ENCODE data around the gene RGS1. TPM values are rescaled to one million over a fixed set of nuclear protein-coding genes. Genes with fewer than 3 reads are reported as not detected.

RGS1 gene
- total RNA-seq, 1 experiment from 2014 or later: not detected

DNA sequence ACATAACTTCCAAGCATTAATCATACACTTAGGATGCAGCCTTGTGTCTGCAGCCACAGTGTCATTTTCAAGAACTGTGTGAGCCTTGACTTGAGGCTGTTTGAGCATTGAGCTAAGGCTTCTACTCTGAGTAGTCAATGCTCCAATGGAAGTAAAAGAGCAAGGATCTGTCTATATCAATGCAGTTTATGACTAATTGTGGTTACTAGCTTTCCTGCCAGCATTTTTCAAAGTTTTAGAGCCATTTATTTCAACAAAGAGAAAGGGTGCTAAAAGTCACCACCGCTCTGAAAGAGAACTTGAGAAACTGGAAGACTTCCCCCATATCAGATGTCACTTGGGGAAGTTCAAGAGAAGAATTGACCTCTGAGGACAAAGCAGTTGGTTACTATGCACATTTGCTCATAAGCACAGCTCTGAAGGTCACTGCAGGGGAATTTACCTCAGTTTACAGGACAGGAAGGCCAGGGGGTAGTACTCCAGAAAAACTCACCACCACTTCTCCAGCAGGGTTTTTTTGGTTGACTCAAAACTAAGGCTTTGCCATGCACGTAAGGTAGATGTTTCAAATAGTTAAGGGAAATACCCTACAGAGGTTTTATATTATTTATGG is 24.5 kb upstream of the RGS1 start:
- H3T11ph ChIP-seq (ENCODE audit: low read length): no peak overlapping the region
- H2BK12ac ChIP-seq (ENCODE audit: insufficient read length, low read depth, low read length): no peak overlapping the region
- no peak overlapping the region for H4K91ac ChIP-seq (ENCODE audit: insufficient read length, low read depth, low read length)
- no peaks in the 10 kb centered on the region for H3K79me2 ChIP-seq (ENCODE audit: insufficient read depth, low read length)
- Mint-ChIP-seq H3K27ac (no peak overlapping the region), H3K27me3 (ENCODE audit: low read depth) (no peaks in the 10 kb centered on the region), H3K4me3 (no peak overlapping the region), H3K36me3 (ENCODE audit: insufficient read depth in 1 of 3, low read depth in 3 of 3) (no peaks in the 10 kb centered on the region), H3K4me1 (peaks cover 6 to 19% of the 10 kb centered on the region in 2 experiments), H3K9me3 (no peaks in the 10 kb centered on the region)
- no peak overlapping the region for H2AK5ac ChIP-seq (ENCODE audit: insufficient read length, low read length)
- no peak overlapping the region for H4K8ac ChIP-seq (replicated peaks; ENCODE audit: insufficient read length, low read depth, low read length)
- H3K4ac ChIP-seq (ENCODE audit: low read depth, low read length): no peak overlapping the region
- H3K56ac ChIP-seq (ENCODE audit: insufficient read length, low read depth, low read length): no peak overlapping the region
- H3K18ac ChIP-seq (ENCODE audit: insufficient read length, low read depth, low read length): no peak overlapping the region
- no peak overlapping the region for H4K5ac ChIP-seq (ENCODE audit: insufficient read length, low read depth, low read length)
- H2AFZ ChIP-seq (ENCODE audit: low read length): no peak overlapping the region
- no peaks in the 10 kb centered on the region for H4K20me1 ChIP-seq (ENCODE audit: control insufficient read depth, insufficient read depth, insufficient read length)
- H3K23ac ChIP-seq (ENCODE audit: insufficient read length, low read depth, low read length): no peak overlapping the region
- H3K27me3 ChIP-seq (ENCODE audit: insufficient read depth, low read length): no peaks in the 10 kb centered on the region
- no peaks in the 10 kb centered on the region; the same call in 1 of the 2 replicates for H3K4me1 ChIP-seq (ENCODE audit: insufficient read depth, low read length)
- H3K23me2 ChIP-seq (ENCODE audit: insufficient read length, low read depth, low read length, poor library complexity, severe bottlenecking): no peaks in the 10 kb centered on the region
- no peak overlapping the region for H2BK5ac ChIP-seq (ENCODE audit: insufficient read length, low read length)
- H3K27ac ChIP-seq (ENCODE audit: insufficient read length, low read depth, low read length): no peak overlapping the region
- no peak overlapping the region for H3K9ac ChIP-seq (ENCODE audit: extremely low read depth, insufficient read length, low read length)
- H2BK120ac ChIP-seq (ENCODE audit: low read depth, low read length, poor library complexity, severe bottlenecking): no peak overlapping the region
- H3K79me1 ChIP-seq (ENCODE audit: insufficient read depth, low read depth, low read length, poor library complexity, severe bottlenecking): no peaks in the 10 kb centered on the region
- H3K9me3 ChIP-seq (ENCODE audit: control insufficient read depth, low read depth, low read length): no peaks in the 10 kb centered on the region
- H3K14ac ChIP-seq (ENCODE audit: insufficient read depth, low read length): no peak overlapping the region
- H2BK20ac ChIP-seq (ENCODE audit: low read depth, low read length, poor library complexity, severe bottlenecking): no peak overlapping the region
- WGBS (ENCODE audit: extremely low coverage, insufficient read length, low lambda C conversion rate): no CpG with 5 or more reads among the region's 2 CpGs
- DNase-seq: no peak
- H3K4me2 ChIP-seq (ENCODE audit: insufficient read depth, insufficient read length, low read length): no peak overlapping the region
- H2BK15ac ChIP-seq (ENCODE audit: low read depth, low read length): no peak overlapping the region
- TF ChIP-seq, protein P1, sequence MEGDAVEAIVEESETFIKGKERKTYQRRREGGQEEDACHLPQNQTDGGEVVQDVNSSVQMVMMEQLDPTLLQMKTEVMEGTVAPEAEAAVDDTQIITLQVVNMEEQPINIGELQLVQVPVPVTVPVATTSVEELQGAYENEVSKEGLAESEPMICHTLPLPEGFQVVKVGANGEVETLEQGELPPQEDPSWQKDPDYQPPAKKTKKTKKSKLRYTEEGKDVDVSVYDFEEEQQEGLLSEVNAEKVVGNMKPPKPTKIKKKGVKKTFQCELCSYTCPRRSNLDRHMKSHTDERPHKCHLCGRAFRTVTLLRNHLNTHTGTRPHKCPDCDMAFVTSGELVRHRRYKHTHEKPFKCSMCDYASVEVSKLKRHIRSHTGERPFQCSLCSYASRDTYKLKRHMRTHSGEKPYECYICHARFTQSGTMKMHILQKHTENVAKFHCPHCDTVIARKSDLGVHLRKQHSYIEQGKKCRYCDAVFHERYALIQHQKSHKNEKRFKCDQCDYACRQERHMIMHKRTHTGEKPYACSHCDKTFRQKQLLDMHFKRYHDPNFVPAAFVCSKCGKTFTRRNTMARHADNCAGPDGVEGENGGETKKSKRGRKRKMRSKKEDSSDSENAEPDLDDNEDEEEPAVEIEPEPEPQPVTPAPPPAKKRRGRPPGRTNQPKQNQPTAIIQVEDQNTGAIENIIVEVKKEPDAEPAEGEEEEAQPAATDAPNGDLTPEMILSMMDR (conservative IDR thresholded peaks at IDR 0.05): no peak
